ENCODE data around the gene LIMS1. TPM values are rescaled to one million over a fixed set of nuclear protein-coding genes. Genes with fewer than 3 reads are reported as not detected.
A peak's percentile ranks its signal among the peaks of the same experiment; 100 is the strongest.
"Not testable (repeated sequence)": the region's sequence is repeated elsewhere in the genome, so short reads cannot be mapped to it uniquely, and the experiment has no call there.

The LIMS1 gene
- total RNA-seq, 2 experiments from 2014 or later = 46.2 to 52.1 TPM

- ATAC-seq (ENCODE audit: low read depth) (no peak), DNase-seq (no peak)
- Mint-ChIP-seq H3K4me3 (peak overlapping the region; percentile 91), H3K36me3 (peaks cover 9% of the 10 kb centered on the region), H3K9me3 (no peaks in the 10 kb centered on the region), H3K4me1 (peaks cover 34% of the 10 kb centered on the region), H3K27ac (no peak overlapping the region), H3K27me3 (no peaks in the 10 kb centered on the region)
- POLR2A ChIA-PET = interaction anchor here (0.8 to 1.3 kb wide), 2 partner anchors 50 to 86 kb away, joined by 3 to 5 read pairs; partner anchors contain the start of gene GCC2
Measured at GRCh38 chr2:108535357-108535631, 1.0 kb downstream of the LIMS1 start.

GRCh38 chr2:108536133-108536780, 2.0 kb downstream of the LIMS1 start:
- Mint-ChIP-seq H3K27me3 (no peaks in the 10 kb centered on the region), H3K27ac (no peak overlapping the region), H3K36me3 (peaks cover 10% of the 10 kb centered on the region), H3K4me1 (peaks cover 29% of the 10 kb centered on the region), H3K9me3 (no peaks in the 10 kb centered on the region), H3K4me3 (peak overlapping the region; percentile 31)
- DNase-seq = no peak
- POLR2A ChIA-PET = no interaction called here
- ATAC-seq (ENCODE audit: low read depth) = no peak

GRCh38 chr2:108536911-108537310, 2.6 kb downstream of the LIMS1 start:
- DNase-seq = no peak
- Mint-ChIP-seq H3K27ac (no peak overlapping the region), H3K27me3 (no peaks in the 10 kb centered on the region), H3K4me3 (no peak overlapping the region), H3K4me1 (peaks cover 29% of the 10 kb centered on the region), H3K36me3 (peaks cover 10% of the 10 kb centered on the region), H3K9me3 (no peaks in the 10 kb centered on the region)
- no peak for ATAC-seq (ENCODE audit: low read depth)
- POLR2A ChIA-PET = no interaction called here

GRCh38 chr2:108538000-108538625, 3.8 kb downstream of the LIMS1 start:
- H3K4me3 Mint-ChIP-seq = no peak overlapping the region
- peaks cover 17% of the 10 kb centered on the region for H3K36me3 Mint-ChIP-seq
- no peak for DNase-seq
- H3K9me3 Mint-ChIP-seq = no peaks in the 10 kb centered on the region
- ATAC-seq (ENCODE audit: low read depth) = no peak
- no peak overlapping the region for H3K27ac Mint-ChIP-seq
- H3K27me3 Mint-ChIP-seq = no peaks in the 10 kb centered on the region
- POLR2A ChIA-PET = no interaction called here
- peaks cover 26% of the 10 kb centered on the region for H3K4me1 Mint-ChIP-seq

- H3K36me3 Mint-ChIP-seq = peaks cover 27% of the 10 kb centered on the region
- no peak overlapping the region for H3K4me3 Mint-ChIP-seq
- H3K4me1 Mint-ChIP-seq = peaks cover 13% of the 10 kb centered on the region
- ATAC-seq (ENCODE audit: low read depth) = no peak
- no peaks in the 10 kb centered on the region for H3K27me3 Mint-ChIP-seq
- no peaks in the 10 kb centered on the region for H3K9me3 Mint-ChIP-seq
- no peak for DNase-seq
- POLR2A ChIA-PET = no interaction called here
- H3K27ac Mint-ChIP-seq = no peak overlapping the region
Measured at GRCh38 chr2:108541451-108541850, 7.2 kb downstream of the LIMS1 start.

GRCh38 chr2:108542071-108542470, 7.8 kb downstream of the LIMS1 start:
- Mint-ChIP-seq H3K36me3 (peaks cover 27% of the 10 kb centered on the region), H3K9me3 (no peaks in the 10 kb centered on the region), H3K4me1 (peaks cover 13% of the 10 kb centered on the region), H3K27ac (no peak overlapping the region), H3K4me3 (no peak overlapping the region), H3K27me3 (no peaks in the 10 kb centered on the region)
- DNase-seq (no peak), ATAC-seq (ENCODE audit: low read depth) (no peak)
- POLR2A ChIA-PET = interaction anchor here (1.0 kb wide), 1 partner anchor 93 kb away, joined by 3 read pairs; the partner anchor contains the start of gene GCC2

- H3K4me1 Mint-ChIP-seq = no peaks in the 10 kb centered on the region
- H3K27me3 Mint-ChIP-seq = no peaks in the 10 kb centered on the region
- no peak overlapping the region for H3K4me3 Mint-ChIP-seq
Measured at GRCh38 chr2:108547606-108548005, 13.3 kb downstream of the LIMS1 start.

GRCh38 chr2:108548208-108549003, 14.1 kb downstream of the LIMS1 start:
- Mint-ChIP-seq H3K36me3 (peaks cover 13% of the 10 kb centered on the region), H3K27ac (no peak overlapping the region), H3K27me3 (no peaks in the 10 kb centered on the region), H3K4me1 (no peaks in the 10 kb centered on the region), H3K4me3 (no peak overlapping the region), H3K9me3 (no peaks in the 10 kb centered on the region)
- ATAC-seq (ENCODE audit: low read depth) = no peak
- DNase-seq = no peak
- POLR2A ChIA-PET = no interaction called here

More at GRCh38 chr2:108547606-108548005, 13.3 kb downstream of the LIMS1 start:
- Mint-ChIP-seq H3K36me3 (peaks cover 15% of the 10 kb centered on the region), H3K9me3 (no peaks in the 10 kb centered on the region), H3K27ac (no peak overlapping the region)
- POLR2A ChIA-PET = no interaction called here
- ATAC-seq (ENCODE audit: low read depth) = no peak
- no peak for DNase-seq

GRCh38 chr2:108552566-108552965, 18.3 kb downstream of the LIMS1 start:
- ATAC-seq (ENCODE audit: low read depth) (no peak), DNase-seq (no peak)
- Mint-ChIP-seq H3K27ac (no peak overlapping the region), H3K4me1 (no peaks in the 10 kb centered on the region), H3K27me3 (no peaks in the 10 kb centered on the region), H3K36me3 (no peaks in the 10 kb centered on the region), H3K9me3 (no peaks in the 10 kb centered on the region), H3K4me3 (no peak overlapping the region)
- POLR2A ChIA-PET = no interaction called here

- ATAC-seq (ENCODE audit: low read depth) = no peak
- no peaks in the 10 kb centered on the region for H3K4me1 Mint-ChIP-seq
- POLR2A ChIA-PET = no interaction called here
Measured at GRCh38 chr2:108553209-108553919, 19.1 kb downstream of the LIMS1 start.

GRCh38 chr2:108554528-108554927, 20.3 kb downstream of the LIMS1 start:
- H3K27ac Mint-ChIP-seq = no peak overlapping the region
- no peaks in the 10 kb centered on the region for H3K9me3 Mint-ChIP-seq
- H3K4me3 Mint-ChIP-seq = no peak overlapping the region
- H3K36me3 Mint-ChIP-seq = no peaks in the 10 kb centered on the region
- no peaks in the 10 kb centered on the region for H3K27me3 Mint-ChIP-seq
- POLR2A ChIA-PET = no interaction called here
- no peaks in the 10 kb centered on the region for H3K4me1 Mint-ChIP-seq
- ATAC-seq (ENCODE audit: low read depth) (no peak), DNase-seq (no peak)

More at GRCh38 chr2:108553209-108553919, 19.1 kb downstream of the LIMS1 start:
- Mint-ChIP-seq H3K27me3 (no peaks in the 10 kb centered on the region), H3K27ac (no peak overlapping the region), H3K36me3 (no peaks in the 10 kb centered on the region), H3K4me3 (no peak overlapping the region), H3K9me3 (no peaks in the 10 kb centered on the region)
- no peak for DNase-seq

- no peaks in the 10 kb centered on the region for H3K9me3 Mint-ChIP-seq
- ATAC-seq (ENCODE audit: low read depth) = no peak
- H3K36me3 Mint-ChIP-seq = no peaks in the 10 kb centered on the region
- no peak overlapping the region for H3K27ac Mint-ChIP-seq
- no peak for DNase-seq
- POLR2A ChIA-PET = no interaction called here
- no peaks in the 10 kb centered on the region for H3K4me1 Mint-ChIP-seq
- H3K4me3 Mint-ChIP-seq = no peak overlapping the region
- no peaks in the 10 kb centered on the region for H3K27me3 Mint-ChIP-seq
Measured at GRCh38 chr2:108555572-108555971, 21.3 kb downstream of the LIMS1 start.

GRCh38 chr2:108556581-108556980, 22.3 kb downstream of the LIMS1 start:
- H3K4me1 Mint-ChIP-seq; H3K27me3 Mint-ChIP-seq; H3K36me3 Mint-ChIP-seq; H3K4me3 Mint-ChIP-seq; POLR2A ChIA-PET; H3K9me3 Mint-ChIP-seq; DNase-seq; H3K27ac Mint-ChIP-seq; ATAC-seq (ENCODE audit: low read depth): not testable (repeated sequence)
